ENCODE results near the gene MED6.

The MED6 gene

DNA sequence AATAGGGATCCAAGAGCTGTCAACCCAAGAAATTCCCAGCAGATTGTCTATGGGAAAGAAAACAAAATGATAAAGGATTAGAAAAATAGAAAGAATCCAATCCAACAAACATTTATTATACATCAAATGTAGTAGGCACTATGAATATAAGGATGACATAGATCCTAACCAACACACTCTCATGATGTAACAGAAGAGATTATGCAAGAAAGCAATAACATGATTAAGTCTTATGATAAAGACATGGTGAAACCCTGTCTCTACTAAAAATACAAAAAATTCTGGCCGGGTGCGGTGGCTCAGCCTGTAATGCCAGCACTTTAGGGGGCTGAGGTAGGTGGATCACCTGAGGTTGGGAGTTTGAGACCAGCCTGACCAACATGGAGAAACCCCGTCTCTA, 2.7 kb downstream of the MED6 start:
- no peak for DNase-seq

GRCh38 chr14:70595443-70596185, 4.8 kb downstream of the MED6 start:
- no peak for DNase-seq

DNA sequence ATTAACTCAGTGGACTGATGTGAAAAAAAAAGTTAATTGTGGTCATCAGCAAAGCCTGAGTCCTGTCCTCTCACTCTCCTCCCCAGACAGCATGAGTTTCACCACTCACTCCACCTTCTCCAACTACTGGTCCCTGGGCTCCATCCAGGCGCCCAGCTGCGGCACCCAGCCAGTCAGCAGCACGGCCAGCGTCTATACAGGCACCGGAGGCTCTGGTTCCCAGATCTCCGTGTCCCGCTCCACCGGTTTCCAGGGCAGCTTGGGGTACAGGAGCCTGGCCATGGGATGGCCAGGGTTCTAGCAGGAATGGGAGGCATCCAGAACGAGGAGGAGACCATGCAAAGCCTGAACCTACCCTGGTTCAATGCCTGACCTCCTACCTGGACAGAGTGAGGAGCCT, 6.0 kb downstream of the MED6 start:
- DNase-seq = no peak

GRCh38 chr14:70585231-70585630, 15.2 kb downstream of the MED6 start:
- DNase-seq = no peak

DNA sequence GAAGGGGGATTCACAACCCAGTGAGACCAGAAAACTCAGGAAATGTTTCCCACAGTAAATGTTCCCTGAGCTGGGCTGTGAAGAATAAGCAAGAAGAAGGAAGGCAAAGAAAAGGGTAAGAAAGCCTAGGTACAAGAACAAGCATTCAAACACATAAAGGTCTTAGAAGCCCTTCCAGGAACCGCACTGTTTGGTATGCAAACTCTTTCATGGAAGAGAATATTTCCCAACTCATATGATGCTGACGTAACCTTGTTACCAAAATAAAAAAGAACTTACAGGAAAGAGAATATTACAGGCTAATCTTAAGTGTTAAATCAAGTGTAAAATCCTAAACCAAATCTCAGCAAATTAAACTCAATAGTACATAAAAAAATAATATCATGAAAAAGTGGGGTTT, 23.6 kb downstream of the MED6 start:
- DNase-seq = no peak

- DNase-seq = no peak
Measured at GRCh38 chr14:70573050-70573449, 27.4 kb downstream of the MED6 start.

DNA sequence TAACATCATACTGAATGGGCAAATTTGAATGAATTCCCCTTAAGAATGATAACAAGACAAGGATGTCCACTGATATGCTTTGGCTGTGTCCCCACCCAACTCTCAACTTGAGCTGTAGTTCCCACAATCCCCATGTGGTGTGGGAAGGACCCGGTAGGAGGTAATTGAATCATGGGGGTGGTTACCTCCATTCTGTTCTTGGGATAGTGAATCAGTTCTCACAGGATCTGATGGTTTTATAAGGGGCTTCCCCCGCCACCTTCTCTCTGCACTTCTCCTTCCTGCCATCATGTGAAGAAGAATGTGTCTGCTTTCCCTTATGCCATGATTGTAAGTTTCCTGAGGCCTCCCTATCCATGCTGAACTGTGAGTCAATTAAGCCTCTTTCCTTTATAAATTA, 29.3 kb downstream of the MED6 start:
- no peak for DNase-seq

DNA sequence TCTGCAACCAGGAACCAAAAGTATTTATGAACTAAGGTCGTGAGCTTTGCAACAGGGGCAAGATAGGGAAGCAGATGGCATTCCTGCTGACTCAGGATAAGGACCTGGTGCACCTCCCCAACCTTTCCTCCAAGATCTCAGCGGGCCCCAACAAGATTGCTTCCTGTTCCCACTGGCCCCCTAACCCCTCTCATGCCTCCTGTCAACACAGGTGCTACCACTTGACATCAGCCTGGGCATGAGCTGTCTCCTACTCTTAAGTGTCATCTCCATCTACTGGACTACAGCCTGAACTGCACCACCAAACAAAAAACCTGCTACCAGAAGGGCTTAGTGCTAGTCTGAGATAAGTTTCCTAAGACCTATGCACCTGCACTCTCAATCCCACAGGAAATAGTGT, 32.7 kb downstream of the MED6 start:
- no peak for DNase-seq

GRCh38 chr14:70563869-70564268, 36.6 kb downstream of the MED6 start:
- no peak for DNase-seq

GRCh38 chr14:70563417-70563816, 37.0 kb downstream of the MED6 start:
- DNase-seq = no peak

DNA sequence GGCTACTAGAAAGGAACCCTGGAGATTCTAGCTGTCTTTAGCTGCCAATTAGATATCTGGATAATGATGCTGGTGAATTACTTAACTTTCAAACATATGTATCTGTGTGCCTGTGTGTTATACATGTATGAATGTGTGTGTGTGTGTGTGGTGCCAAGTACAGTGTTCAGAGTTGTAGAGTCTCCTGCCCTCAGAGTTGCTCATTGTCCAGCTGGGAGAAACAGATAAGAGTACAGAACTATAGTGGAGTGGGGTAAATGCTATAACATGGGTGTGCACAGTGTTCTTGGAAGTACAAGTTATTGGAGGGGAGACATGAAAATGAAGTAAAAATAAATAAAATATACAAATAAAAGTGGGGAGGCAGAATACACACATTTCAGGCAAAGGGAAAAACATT, 42.1 kb downstream of the MED6 start:
- DNase-seq = no peak

DNA sequence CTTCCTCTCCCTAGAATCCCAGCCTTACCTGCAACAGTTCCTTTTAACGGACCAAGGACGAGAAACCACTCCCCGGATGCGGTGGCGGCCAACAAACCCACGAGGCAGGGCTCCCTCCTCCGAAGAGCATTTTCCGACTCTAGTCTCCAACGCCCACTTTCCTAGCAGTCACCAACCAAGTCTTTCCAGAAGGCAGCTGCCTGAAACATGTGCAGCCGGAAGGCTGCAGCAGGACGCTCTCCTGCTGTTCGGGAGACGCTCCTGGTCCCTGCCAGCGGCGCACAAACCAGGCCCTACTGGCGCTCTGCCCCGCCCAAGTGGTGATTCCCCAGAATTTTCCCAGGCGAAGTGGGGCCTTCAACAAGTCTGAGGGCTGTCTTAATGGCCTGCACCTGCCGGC, 44.6 kb downstream of the MED6 start:
- no peak for DNase-seq

DNA sequence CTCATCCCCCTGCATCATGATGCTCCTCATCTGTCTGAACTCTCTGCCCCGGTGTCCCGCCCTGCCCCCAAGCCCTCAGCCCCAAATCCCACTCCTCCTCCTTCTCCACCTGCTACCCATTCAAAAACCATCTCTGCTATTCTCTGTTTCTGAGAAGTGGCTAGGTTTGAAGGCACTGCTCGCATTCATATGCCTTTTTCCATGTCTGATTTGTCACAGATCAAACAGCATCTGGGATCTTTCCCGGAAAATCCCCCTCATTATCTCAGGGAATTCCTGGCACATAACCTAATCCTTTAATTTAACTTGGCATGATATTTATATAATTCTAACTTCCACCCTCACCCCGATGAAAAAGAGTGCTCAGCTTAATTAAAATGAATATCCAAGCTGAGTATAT, 62.4 kb downstream of the MED6 start:
- no peak for DNase-seq

- DNase-seq = no peak
Measured at GRCh38 chr14:70536830-70537229, 63.6 kb downstream of the MED6 start.

GRCh38 chr14:70534904-70535303, 65.6 kb downstream of the MED6 start, which contains the start of gene ADAM20:
Gene ADAM20 (minus strand): TSS chr14:70535004. CDS start chr14:70524757, 10,247 bp downstream.
- DNase-seq = no peak
